CD4-positive, alpha-beta T cell treated with Interleukin-2 at 100 ng/mL for 4 hours (primary cell): ENCODE results near the gene ANKRD40.
"Not testable (repeated sequence)": the region's sequence is repeated elsewhere in the genome, so short reads cannot be mapped to it uniquely, and the experiment has no call there.

Source experiments
- DNase-seq: peaks from one replicate; pipeline ENCODE4 v3.0.0-alpha.2; 2020; ENCODE audit warnings: low spot score

ANKRD40 gene

GRCh38 chr17:50685691-50686493 lies 21.8 kb downstream of the ANKRD40 start:
- no peak for DNase-seq

- DNase-seq, result no peak
These were observed 22.4 kb downstream of the ANKRD40 start for GRCh38 chr17:50685334-50685665.

GRCh38 chr17:50684612-50685333 lies 22.9 kb downstream of the ANKRD40 start:
- DNase-seq, result no peak

GRCh38 chr17:50684288-50684611 lies 23.5 kb downstream of the ANKRD40 start:
- DNase-seq, result no peak

GRCh38 chr17:50683434-50684287 lies 24.1 kb downstream of the ANKRD40 start:
- no peak for DNase-seq

GRCh38 chr17:50682938-50683337 lies 24.8 kb downstream of the ANKRD40 start:
- DNase-seq, result no peak

GRCh38 chr17:50682441-50682840 lies 25.3 kb downstream of the ANKRD40 start:
- no peak for DNase-seq

- no peak for DNase-seq
These were observed 26.2 kb downstream of the ANKRD40 start for GRCh38 chr17:50681263-50682200.

GRCh38 chr17:50680543-50681262 lies 27.0 kb downstream of the ANKRD40 start:
- DNase-seq, result not testable (repeated sequence)

- DNase-seq, result no peak
These were observed 27.6 kb downstream of the ANKRD40 start for GRCh38 chr17:50680126-50680525.

- DNase-seq, result no peak
These were observed 28.6 kb downstream of the ANKRD40 start for GRCh38 chr17:50679008-50679544.

- no peak for DNase-seq
These were observed 29.8 kb downstream of the ANKRD40 start for GRCh38 chr17:50677851-50678375.

- DNase-seq, result no peak
These were observed 31.4 kb downstream of the ANKRD40 start for GRCh38 chr17:50676065-50676975.

GRCh38 chr17:50675627-50676026 lies 32.1 kb downstream of the ANKRD40 start:
- DNase-seq, result no peak

GRCh38 chr17:50675190-50675589 lies 32.5 kb downstream of the ANKRD40 start:
- DNase-seq, result no peak

- no peak for DNase-seq
These were observed 34.7 kb downstream of the ANKRD40 start for GRCh38 chr17:50672831-50673551.

- DNase-seq, result no peak
These were observed 35.6 kb downstream of the ANKRD40 start for GRCh38 chr17:50672071-50672470.

- no peak for DNase-seq
These were observed 38.7 kb downstream of the ANKRD40 start for GRCh38 chr17:50668838-50669581.
